ENCODE measurements around the gene AMBN.

DNA sequence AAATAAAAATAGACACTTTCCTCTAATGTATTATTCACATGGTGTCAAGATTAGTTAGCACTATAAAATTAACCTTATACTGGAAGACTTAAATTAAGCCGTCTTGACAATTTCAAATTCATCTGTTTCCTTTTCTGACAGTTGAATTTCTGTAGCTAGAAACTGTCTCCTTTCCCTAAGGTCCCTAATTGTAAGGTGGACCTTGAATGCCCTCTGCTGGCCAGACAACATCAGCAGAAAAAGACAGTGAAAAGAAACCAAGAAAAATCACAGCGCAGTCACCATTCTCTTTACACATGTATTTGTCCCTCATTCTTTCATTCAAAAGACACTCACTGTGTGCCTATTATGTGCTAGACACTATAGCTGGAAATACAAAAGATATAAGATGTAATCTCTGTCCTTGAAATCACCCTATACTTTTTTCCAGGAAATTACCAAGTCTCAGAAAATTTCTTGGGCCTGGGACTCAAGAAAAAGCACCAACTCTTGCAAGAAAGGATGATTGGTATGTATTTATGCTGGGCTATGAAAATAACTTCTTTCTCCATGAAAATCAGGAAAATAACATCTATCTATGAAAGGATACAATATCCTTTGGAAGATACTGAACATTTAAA is 32.7 kb upstream of the AMBN start:
- TF ChIP-seq, protein P1, sequence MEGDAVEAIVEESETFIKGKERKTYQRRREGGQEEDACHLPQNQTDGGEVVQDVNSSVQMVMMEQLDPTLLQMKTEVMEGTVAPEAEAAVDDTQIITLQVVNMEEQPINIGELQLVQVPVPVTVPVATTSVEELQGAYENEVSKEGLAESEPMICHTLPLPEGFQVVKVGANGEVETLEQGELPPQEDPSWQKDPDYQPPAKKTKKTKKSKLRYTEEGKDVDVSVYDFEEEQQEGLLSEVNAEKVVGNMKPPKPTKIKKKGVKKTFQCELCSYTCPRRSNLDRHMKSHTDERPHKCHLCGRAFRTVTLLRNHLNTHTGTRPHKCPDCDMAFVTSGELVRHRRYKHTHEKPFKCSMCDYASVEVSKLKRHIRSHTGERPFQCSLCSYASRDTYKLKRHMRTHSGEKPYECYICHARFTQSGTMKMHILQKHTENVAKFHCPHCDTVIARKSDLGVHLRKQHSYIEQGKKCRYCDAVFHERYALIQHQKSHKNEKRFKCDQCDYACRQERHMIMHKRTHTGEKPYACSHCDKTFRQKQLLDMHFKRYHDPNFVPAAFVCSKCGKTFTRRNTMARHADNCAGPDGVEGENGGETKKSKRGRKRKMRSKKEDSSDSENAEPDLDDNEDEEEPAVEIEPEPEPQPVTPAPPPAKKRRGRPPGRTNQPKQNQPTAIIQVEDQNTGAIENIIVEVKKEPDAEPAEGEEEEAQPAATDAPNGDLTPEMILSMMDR (conservative IDR thresholded peaks at IDR 0.05 in 1 of 2, IDR thresholded peaks at IDR 0.05 in 1 of 2; ENCODE audit: extremely low read depth in 1 of 2, insufficient read depth in 1 of 2, low read depth in 1 of 2, low read length in 2 of 2) = peak; percentile 82 to 84
- no peak for TF ChIP-seq EZH2 (IDR thresholded peaks at IDR 0.05; ENCODE audit: borderline replicate concordance, low read length)
